HG03521 (cell line): ENCODE data around the gene ADAM12.
"Not testable (repeated sequence)": the region's sequence is repeated elsewhere in the genome, so short reads cannot be mapped to it uniquely, and the experiment has no call there.

Experiments
- ATAC-seq: cut with Tn5 transposase; IDR thresholded peaks from one replicate; pipeline ENCODE4 v1.9.1; 2021; ENCODE audit warnings: mild to moderate bottlenecking, moderate library complexity; ENCODE audit not compliant: unreplicated experiment

ADAM12 gene

GRCh38 chr10:126064512-126064911, 323.8 kb downstream of the ADAM12 start:
- ATAC-seq: no peak

GRCh38 chr10:126063353-126063791, 324.9 kb downstream of the ADAM12 start:
- no peak for ATAC-seq

DNA sequence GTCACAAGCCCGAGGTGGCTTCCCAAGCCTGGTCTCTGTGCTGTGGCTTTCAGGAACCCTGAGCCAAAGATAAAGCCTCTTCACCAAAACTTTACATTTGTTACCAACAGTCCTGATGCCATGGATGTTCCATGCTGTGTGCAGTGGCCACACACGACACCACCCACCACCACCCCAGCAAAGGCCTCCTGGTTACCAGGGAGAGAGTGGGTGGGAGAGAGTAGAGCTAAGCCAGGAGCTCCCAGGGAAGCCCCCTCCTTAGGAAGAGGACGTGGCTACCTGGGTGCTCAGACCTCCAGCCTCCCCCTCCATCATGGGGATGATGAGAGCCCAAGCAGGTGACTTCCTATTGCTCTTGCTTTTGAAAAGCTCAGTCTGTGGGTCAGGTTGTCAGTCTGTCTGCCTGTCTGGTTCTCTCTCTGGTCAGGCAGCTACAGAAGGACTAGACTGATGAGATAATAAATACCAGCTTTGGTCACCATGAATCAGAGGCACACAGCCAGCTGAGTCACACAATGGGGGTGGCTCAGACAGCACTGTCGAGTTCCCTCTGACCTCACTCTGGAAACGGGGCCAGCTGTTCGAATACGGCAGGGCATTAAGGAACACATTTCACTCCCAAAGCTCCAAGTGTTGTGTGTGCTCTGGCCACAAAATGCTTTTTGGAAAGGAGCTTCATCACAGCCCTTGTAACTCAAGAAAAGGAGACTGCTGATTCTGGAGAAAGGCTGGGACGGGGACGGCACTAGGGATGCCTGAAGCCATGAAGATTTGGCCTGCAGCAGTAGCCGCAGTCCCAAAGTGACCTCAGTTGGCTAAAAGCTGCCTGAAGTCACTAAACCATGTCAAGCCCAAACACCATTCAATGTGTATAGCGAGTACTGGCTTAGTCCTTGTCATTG, 325.9 kb downstream of the ADAM12 start:
- ATAC-seq: no peak

DNA sequence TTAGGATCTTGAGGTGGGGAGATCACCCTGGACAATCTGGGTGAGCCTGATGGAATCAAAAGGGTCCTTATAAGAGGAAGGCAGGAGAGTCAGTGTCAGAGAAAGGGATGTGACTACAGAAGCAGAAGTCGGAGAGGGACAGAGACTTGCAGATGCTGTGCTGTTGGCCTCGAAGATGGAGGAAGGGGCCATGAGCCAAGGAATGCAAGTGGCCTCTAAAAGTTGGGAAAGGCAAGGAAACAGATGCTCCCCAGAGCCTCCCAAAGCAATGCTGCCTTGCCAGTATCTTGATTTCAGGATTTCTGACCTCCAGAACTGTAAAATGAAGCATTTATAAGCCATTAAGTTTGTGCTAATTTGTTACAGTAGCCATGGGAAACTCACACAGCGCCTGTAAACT, 326.8 kb downstream of the ADAM12 start:
- ATAC-seq: no peak

DNA sequence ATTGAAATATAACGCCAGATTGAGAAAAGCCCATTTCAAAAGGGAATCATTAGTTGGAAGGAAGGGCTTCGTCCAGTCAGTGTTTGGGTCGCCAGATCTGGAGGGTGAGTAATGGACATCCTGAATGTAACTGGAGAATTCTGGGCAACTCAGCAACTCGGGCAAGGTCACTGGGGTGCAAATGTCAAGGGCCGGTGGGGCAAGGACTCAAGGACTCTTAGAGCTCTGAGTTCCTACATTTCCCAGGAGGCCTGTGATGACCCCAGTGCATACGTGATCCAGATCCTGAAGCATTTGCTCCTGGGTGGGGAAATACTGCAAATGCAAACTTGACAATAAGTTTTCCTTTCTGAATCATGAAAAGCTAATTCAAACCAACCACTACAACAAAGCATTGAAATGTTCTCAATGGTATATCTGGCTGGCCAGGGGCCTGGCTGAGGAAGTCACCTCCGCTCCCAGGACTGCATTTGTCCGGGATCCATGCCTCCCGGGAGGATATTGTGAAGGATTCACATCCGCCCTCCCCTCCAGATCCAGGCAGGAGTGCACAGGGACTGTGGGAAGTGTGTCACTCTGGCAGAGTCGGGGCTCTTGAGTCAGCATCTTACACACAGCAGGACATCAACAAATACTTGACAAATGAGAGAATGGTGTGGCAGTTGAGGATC, 327.9 kb downstream of the ADAM12 start:
- ATAC-seq: no peak

DNA sequence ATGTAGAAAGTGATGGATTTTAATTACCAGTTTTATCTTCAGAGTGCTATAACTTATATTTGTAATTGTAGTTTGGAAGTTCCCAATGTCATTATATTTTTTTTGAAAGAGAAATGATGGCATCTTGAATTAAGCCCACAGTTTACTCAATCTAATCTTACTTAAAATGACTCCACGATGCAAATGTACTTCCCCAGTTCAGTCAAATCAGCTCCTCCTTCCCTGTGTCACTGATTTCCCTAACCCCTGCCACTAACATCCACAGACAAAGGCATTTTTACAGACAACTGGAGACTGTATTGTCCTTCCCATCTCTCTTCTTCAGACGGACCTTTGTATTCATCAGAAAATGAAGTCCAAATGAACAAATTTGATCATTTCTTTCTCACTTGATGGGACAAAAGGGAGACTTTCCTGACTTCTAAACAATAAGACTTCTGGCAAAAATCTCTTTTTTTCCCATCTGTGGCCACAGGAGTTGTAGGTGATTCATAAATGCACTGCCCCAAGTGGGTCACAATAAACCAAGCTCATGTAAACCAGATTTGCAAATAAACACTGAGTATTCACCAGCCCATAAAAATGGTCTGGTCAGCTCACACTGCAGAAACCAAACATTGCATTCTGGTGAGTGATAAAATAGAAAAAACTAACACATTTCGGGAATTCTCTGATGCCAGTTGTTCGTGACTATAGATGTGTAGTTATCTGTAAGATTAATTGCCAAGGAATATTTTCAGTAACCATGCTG, 329.0 kb downstream of the ADAM12 start:
- ATAC-seq: no peak

DNA sequence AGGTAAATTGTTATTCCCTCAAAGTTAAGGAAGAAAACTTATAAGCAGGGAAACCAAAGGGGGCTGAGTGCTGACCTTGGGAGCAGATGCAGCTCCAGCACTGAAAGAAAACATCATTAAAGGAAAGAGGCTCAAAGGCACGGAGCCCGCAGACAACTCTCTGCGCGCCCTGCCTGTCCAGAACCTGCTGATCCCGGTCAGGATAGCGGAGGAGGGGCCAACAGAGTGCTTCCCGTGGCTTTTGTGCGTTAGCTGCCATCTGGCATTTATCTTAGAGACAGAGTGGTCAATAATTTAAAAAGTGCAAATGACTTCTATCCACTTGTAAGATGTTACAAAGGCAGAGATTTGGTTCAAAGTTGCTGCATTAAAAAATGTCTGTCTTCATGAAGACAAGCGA, 329.8 kb downstream of the ADAM12 start:
- no peak for ATAC-seq

GRCh38 chr10:126058104-126058503, 330.2 kb downstream of the ADAM12 start:
- ATAC-seq: no peak

GRCh38 chr10:126057494-126057893, 330.8 kb downstream of the ADAM12 start:
- ATAC-seq: no peak

- ATAC-seq: no peak
Observed at GRCh38 chr10:126054191-126054590, 334.1 kb downstream of the ADAM12 start.

DNA sequence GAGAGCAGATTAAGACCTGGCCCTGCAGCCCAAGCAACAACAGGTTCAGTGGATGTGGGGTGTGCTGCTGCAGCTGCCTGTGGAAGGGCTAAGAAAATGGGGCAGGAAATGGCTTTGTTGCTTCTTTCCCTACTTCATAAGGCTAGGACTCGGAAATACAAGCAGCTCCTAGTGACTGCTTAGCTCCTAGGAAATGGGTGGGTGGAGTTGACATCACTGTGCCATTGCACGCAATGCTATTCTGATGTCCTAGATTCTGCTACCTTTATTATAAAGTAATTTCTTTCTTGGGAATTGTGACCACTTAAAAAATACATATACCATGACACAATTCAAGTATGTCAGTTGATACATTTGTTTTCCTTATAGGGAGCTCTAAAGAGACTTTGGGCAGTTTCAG, 336.1 kb downstream of the ADAM12 start:
- ATAC-seq: no peak

DNA sequence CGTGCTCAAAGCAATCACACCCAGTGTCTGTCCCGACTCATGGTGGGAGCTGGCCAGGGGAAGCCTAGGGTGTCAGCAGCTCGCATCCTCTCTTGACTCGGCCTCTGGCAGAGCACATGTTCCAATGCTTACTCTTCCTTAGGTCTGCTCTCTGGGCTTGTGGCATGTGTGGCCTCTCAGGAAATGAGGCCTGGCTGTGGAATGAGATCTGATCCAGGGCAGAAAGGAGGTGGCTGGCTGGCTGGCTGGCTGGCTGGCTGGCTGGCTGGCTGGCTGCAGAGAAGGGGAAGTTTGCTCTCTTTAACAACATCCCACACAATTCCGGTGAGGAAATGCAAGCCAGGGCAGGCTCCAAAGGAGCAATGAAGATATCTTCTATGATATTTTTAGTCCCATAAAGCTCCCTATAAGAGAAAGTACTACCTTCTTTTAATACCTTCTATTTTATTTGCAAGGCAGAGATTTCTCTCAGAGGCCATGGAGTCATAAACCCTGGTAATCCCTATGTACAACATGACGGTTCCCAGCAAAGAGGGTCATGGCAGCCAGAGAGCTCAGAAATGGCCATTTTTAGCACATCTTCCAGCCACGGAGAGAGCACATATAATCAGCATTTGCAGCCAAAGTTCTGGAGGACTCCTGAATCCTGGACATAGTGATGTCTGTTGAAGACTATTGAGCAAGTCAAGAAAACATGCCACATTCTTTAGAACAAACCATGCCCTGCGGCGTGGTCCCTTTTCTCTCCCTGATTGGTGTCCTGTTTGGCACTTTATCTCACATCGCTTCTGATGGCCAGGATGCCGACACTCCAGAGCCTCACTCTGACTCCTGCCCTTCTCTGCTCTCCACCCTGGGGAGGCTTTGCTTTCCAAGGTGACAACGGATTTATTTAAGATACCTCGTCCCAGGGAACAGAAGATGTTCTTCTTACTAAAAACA, 338.2 kb downstream of the ADAM12 start:
- no peak for ATAC-seq

DNA sequence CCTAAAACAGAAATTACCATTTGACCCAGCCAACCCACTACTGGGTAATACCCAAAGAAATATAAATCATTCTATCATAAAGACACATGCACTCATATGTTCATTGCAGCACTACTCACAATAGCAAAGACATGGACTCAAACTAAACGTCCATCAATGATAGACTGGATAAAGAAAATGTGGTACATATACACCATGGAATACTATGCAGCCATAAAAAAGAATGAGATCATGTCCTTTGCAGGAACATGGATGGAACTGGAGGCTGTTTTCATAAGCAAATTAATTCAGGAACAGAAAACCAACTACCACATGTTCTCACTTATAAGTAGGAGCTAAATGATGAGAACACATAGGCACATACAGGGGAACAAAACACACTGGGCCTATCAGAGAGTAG, 340.5 kb downstream of the ADAM12 start:
- ATAC-seq: not testable (repeated sequence)

DNA sequence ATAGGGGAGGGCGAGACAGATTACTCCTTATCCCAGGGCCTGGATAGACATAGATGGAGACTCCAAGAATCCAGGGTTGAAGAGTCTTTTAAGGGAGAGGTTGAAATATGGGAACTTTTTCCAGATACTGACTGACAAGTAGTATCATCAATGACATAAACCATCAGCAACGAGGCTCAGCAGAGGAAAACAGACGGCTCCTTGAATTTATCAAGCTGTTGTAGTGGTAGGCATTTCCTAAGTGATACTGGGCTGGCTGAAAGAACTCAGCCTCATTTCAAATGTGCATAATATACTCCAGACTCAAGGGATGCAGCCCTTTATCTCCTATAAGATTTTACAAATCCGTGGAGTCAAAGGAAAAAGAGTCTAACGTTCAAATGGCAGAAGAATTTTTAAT, 341.4 kb downstream of the ADAM12 start:
- no peak for ATAC-seq

GRCh38 chr10:126045861-126046260, 342.4 kb downstream of the ADAM12 start:
- ATAC-seq: no peak

DNA sequence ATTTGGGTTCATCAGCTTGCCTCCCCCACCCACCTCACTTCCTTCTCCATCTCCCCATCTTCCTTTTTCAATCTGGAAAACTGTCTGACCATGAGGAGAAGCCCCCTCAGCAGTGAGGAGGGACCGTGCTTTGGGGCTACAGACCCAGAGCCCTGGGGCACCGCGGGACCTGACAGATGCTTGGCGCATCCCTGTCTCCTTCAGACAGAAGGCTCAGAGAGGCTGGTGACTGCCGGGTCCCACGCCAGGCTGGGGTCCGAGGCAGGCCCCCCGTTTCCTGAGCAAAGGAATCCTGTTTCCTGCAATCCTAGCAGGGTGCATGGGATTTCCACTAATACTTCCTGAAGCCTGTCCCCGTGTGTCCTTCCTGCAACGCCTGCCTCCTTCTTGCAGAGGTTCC, 344.9 kb downstream of the ADAM12 start:
- no peak for ATAC-seq

DNA sequence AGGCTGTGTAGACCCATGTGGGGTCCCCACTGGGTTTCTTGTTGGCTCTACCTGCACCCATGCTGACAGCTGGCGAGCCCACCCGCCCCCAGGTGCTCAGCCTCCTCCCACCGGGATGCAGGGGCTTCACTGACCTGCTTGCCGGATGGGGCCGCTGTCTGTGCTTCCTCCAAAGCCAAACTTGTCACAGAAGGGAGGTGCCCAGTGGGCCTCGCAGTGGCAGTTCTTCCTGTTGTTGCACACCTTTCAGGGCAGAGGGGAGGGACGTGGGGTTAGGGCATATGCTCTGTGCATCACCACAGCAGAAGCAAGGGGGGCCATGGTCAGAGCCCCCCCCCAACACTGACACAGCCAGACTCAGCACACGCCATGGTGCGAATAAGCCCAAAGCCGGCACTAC, 345.4 kb downstream of the ADAM12 start:
- ATAC-seq: no peak

DNA sequence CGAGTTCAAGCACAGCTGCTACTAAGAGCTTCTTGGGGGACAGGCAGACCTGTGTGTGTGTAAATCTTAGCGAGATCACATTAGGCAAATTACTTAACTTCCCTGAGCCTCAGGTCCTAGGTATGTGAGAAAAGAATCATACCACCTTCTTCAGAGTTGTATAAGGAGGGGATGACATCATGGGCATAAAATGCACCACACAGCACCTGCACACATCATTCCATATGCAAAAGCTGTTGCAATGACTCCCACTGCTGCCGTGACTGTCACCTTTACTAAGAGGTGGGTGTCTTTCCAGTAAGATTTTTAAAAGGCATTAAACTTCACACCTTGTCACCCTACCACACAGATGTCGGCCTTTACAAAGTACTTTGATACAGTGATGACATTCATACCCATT, 345.9 kb downstream of the ADAM12 start:
- ATAC-seq: no peak

DNA sequence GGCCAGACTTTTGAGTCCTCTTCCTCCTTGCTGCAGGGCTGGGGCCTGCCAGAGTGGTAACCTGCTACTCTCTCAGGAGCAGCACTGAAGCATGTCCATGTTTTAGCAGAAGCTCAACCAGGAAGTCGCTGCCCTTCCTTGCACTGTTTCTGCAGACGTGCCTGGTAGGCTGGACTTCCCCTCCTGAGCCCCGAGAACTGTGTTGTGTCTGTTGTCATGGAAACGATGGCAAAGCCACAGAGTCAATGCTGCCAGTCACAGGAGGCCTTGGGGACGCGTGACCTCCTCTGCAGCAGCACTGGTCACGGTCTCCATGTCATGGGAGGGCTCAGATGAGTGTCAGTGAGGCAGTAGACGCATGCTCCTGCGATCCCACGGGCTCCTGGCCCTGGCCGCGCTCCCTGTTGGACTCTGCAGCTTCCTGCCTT, 346.5 kb downstream of the ADAM12 start:
- ATAC-seq: peak; percentile 99

- ATAC-seq: no peak
Observed at GRCh38 chr10:126041117-126041516, 347.2 kb downstream of the ADAM12 start.
